PC-3 (cell line): ENCODE results near the gene APOM. TPM values are rescaled to one million over a fixed set of nuclear protein-coding genes. Genes with fewer than 3 reads are reported as not detected.

Source experiments
- ATAC-seq: fragments of 200-7000 bp; cut with Tn5 transposase; 2 replicates; pipeline ENCODE4 v1.9.1; 2020; ENCODE audit warnings: mild to moderate bottlenecking, moderate library complexity
- BruUV-seq: library from RNA; stranded (reverse); fragments of 400-500 nt; replicated peaks from 2 replicates; lab custom pipeline; 2021; lab: Mats Ljungman, UMichigan
- CTCF ChIA-PET: fragments of 300-600 bp; sonication (Branson Sonifier 250); formaldehyde crosslinking; loops from one replicate; lab custom pipeline; 2022; ENCODE audit warnings: antibody characterized with exemption; lab: Charles Lee
- POLR2A ChIA-PET: fragments of 300-600 bp; sonication (Branson Sonifier 250); formaldehyde crosslinking; loops from one replicate; lab custom pipeline; 2022; ENCODE audit warnings: antibody characterized with exemption; ENCODE audit not compliant: unreplicated experiment; lab: Charles Lee
- DNase-seq: peaks from one replicate; pipeline ENCODE4 v3.0.0-alpha.2; 2015
- H2AFZ ChIP-seq: fragments of 300-600 bp; sonication (generic); 2 replicates; pipeline ENCODE4 v1.6.0; 2016; ENCODE audit warnings: antibody characterized with exemption, low read length
- H3F3A ChIP-seq: fragments of 300-600 bp; sonication (generic); one replicate; pipeline ENCODE4 v1.6.0; 2017; ENCODE audit warnings: antibody characterized with exemption, low read length, control low read depth, mild to moderate bottlenecking; ENCODE audit not compliant: unreplicated experiment
- H3K27ac ChIP-seq: fragments of 300-600 bp; sonication (generic); 2 replicates; pipeline ENCODE4 v1.5.1; 2016; ENCODE audit warnings: mild to moderate bottlenecking, low read length
- H3K27me3 ChIP-seq: fragments of 300-600 bp; sonication (generic); 2 replicates; pipeline ENCODE4 v1.6.1; 2016; ENCODE audit warnings: low read length, mixed read lengths
- H3K36me3 ChIP-seq: fragments of 300-600 bp; sonication (generic); 2 replicates; pipeline ENCODE4 v1.6.1; 2016; ENCODE audit warnings: low read depth, mixed run types, low read length, mixed read lengths
- H3K4me1 ChIP-seq: fragments of 300-600 bp; sonication (generic); 2 replicates; pipeline ENCODE4 v1.5.1; 2016; ENCODE audit warnings: low read length; ENCODE audit not compliant: insufficient read depth
- H3K4me2 ChIP-seq: fragments of 300-600 bp; sonication (generic); 2 replicates; pipeline ENCODE4 v1.6.0; 2016; ENCODE audit warnings: low read length
- H3K4me3 ChIP-seq: fragments of 300-600 bp; sonication (generic); 2 replicates; pipeline ENCODE4 v1.5.1; 2016; ENCODE audit warnings: mild to moderate bottlenecking, low read length, mixed read lengths
- H3K79me2 ChIP-seq: fragments of 300-600 bp; sonication (generic); 2 replicates; pipeline ENCODE4 v1.6.1; 2017; ENCODE audit warnings: low read length, mixed read lengths
- H3K9ac ChIP-seq: fragments of 300-600 bp; sonication (generic); 2 replicates; pipeline ENCODE4 v1.6.0; 2016; ENCODE audit warnings: mild to moderate bottlenecking, low read length
- H3K9me2 ChIP-seq: fragments of 300-600 bp; sonication (generic); replicated peaks from 2 replicates; pipeline ENCODE4 v1.6.1; 2016; ENCODE audit warnings: mixed run types, low read length, mixed read lengths
- H3K9me3 ChIP-seq: fragments of 300-600 bp; sonication (generic); 2 replicates; pipeline ENCODE4 v1.6.1; 2016; ENCODE audit warnings: low read length, mixed read lengths
- H4K20me1 ChIP-seq: fragments of 300-600 bp; sonication (generic); 2 replicates; pipeline ENCODE4 v1.6.1; 2016; ENCODE audit warnings: low read length, mixed read lengths
- EZH2 ChIP-seq: fragments of 300-600 bp; sonication (generic); IDR thresholded peaks from one replicate; pipeline ENCODE4 v1.6.1; 2017; ENCODE audit warnings: antibody characterized with exemption, mild to moderate bottlenecking, low read length; ENCODE audit not compliant: unreplicated experiment
- EZH2phosphoT487 ChIP-seq: fragments of 300-600 bp; sonication (generic); IDR thresholded peaks from 2 replicates; pipeline ENCODE4 v1.6.1; 2018; ENCODE audit warnings: mild to moderate bottlenecking, antibody characterized with exemption, low read length, borderline replicate concordance
- intact Hi-C: fragments of 100-400 bp; cut with micrococcal nuclease; formaldehyde crosslinking; loops from 2 replicates; pipeline ENCODE4 v1.9.0; 2023
- total RNA-seq: library from RNA; depleted of rRNA; stranded (reverse); fragments of >200 nt; gene quantifications from 2 replicates; pipeline ENCODE4 v1.2.3, GENCODE V29; 2014
- TF ChIP-seq, protein P1 (sequence below): fragments of 300-600 bp; sonication (generic); conservative IDR thresholded peaks from 2 replicates; pipeline ENCODE4 v1.5.1; 2017; ENCODE audit warnings: antibody characterized with exemption, low read depth, mild to moderate bottlenecking, low read length

The APOM gene
- total RNA-seq, 1 experiment from 2014 or later, result 2.2 TPM

DNA sequence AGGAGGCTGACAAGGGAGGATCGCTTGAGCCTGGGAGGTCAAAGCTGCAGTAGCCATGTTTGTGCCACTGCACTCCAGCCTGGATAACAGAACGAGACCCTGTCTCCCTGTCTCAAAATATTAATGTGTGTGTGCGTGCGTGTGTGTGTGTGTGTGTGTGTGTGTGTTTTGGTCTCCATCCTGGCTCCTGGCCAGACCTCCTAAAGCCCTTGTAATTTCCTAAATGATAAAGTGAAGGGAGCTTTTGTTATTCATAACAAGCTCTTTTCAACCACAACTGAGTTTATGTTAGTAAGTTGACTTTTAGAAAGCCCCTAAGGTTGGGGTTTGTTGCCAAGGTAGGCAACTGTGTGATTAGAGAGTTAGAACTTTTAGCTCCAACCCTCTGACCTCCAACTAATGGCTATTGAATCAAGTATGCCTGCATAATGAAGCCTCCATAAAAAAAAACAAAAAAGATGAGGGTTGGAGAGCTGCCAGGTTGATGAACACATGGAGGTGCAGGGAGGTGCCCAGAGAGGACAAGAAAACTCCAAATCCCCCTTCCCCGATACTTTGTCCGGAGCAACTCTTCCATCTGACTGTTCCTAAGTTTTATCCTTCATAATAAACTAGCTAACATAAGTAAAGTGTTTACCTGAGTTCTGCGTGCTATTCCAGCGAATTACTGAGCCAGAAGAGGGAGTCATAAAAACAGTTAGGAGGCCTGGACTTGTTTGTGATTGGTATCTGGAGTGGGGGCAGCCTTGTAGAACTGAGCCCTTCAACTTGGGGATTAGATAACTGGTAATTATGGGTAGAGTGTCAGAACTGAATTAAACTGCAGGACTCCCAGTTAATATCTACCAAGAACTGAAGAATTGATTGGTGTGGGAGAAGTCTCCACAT is 45.9 kb upstream of the APOM start:
- Histone ChIP-seq H3F3A (no peaks in the 10 kb centered on the region), H3K9me3 (no peaks in the 10 kb centered on the region), H2AFZ (no peak overlapping the region), H3K36me3 (no peaks in the 10 kb centered on the region), H3K27me3 (no peaks in the 10 kb centered on the region), H3K27ac (no peak overlapping the region), H3K4me2 (no peak overlapping the region), H4K20me1 (no peaks in the 10 kb centered on the region), H3K4me3 (no peak overlapping the region), H3K79me2 (no peaks in the 10 kb centered on the region), H3K4me1 (no peaks in the 10 kb centered on the region), H3K9me2 (no peaks in the 10 kb centered on the region), H3K9ac (no peak overlapping the region)
- no TSS peak for BruUV-seq
- TF ChIP-seq EZH2phosphoT487 (no peak), EZH2 (no peak)
- TF ChIP-seq, protein P1, sequence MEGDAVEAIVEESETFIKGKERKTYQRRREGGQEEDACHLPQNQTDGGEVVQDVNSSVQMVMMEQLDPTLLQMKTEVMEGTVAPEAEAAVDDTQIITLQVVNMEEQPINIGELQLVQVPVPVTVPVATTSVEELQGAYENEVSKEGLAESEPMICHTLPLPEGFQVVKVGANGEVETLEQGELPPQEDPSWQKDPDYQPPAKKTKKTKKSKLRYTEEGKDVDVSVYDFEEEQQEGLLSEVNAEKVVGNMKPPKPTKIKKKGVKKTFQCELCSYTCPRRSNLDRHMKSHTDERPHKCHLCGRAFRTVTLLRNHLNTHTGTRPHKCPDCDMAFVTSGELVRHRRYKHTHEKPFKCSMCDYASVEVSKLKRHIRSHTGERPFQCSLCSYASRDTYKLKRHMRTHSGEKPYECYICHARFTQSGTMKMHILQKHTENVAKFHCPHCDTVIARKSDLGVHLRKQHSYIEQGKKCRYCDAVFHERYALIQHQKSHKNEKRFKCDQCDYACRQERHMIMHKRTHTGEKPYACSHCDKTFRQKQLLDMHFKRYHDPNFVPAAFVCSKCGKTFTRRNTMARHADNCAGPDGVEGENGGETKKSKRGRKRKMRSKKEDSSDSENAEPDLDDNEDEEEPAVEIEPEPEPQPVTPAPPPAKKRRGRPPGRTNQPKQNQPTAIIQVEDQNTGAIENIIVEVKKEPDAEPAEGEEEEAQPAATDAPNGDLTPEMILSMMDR, result no peak
- POLR2A ChIA-PET, result no interaction called here
- ATAC-seq (no peak), DNase-seq (no peak)
- CTCF ChIA-PET, result interaction anchor here (0.6 kb wide), 1 partner anchor 64 kb away, joined by 3 read pairs; the partner anchor contains the start of gene ATP6V1G2
- intact Hi-C loops, result no loop called here

DNA sequence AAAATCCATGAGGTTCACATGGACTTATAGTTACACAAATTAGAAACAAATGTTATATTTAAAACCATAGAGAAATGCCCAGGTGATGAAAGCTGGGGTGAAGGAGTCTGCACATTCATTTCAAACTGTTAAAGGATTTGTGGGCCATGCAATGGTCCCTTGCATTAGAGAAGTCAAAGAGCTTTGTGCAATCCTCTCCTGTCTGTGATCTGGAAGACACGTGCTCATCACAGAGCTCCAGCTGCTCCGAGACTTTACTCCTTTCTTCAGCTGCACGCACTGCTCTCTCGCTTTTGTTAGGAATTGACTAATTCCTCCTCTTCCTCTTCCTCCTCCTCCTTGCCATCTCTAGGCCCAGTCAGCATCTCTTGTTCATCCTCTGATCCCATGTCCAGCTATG is 44.7 kb upstream of the APOM start:
- Histone ChIP-seq H3K27me3 (no peaks in the 10 kb centered on the region), H4K20me1 (no peaks in the 10 kb centered on the region), H3K4me1 (no peaks in the 10 kb centered on the region), H3K36me3 (no peaks in the 10 kb centered on the region), H2AFZ (no peak overlapping the region), H3K9me3 (no peaks in the 10 kb centered on the region), H3K9ac (no peak overlapping the region), H3K79me2 (no peaks in the 10 kb centered on the region), H3F3A (no peaks in the 10 kb centered on the region), H3K27ac (no peak overlapping the region), H3K4me3 (no peak overlapping the region), H3K9me2 (no peaks in the 10 kb centered on the region), H3K4me2 (no peak overlapping the region)
- ATAC-seq, result no peak
- POLR2A ChIA-PET, result no interaction called here
- no peak for TF ChIP-seq EZH2phosphoT487
- TF ChIP-seq, protein P1, result no peak
- TF ChIP-seq EZH2, result no peak
- CTCF ChIA-PET, result no interaction called here
- BruUV-seq, result no TSS peak
- intact Hi-C loops, result no loop called here
- no peak for DNase-seq

DNA sequence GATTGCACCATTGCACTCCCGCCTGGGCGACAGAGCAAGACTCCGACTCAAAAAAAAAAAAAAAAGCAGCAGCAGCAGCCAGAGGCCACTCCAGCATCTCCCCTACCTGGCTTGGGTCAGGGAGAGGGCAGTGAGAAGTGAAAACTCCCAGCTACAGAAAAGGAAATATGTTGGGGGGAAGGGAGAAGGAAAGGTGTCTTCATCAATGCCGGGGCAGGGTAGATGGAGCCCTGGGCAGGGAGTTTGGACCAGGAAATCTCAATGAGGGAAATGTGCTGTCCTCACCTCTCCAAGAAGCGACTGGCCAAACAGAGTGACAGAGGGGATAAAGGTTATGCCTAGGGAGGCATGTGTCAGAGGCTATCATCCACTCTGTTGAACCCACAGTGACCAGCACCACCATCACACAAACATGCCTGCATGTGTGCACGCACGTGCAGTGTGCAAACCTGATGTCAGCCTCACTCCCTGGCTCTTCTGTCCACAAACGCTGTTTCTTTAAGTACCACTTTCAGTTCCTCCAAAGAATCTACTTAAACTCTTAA is 41.5 kb upstream of the APOM start:
- H3K79me2 ChIP-seq, result no peaks in the 10 kb centered on the region
- H3K9me3 ChIP-seq, result no peaks in the 10 kb centered on the region
- H3K9me2 ChIP-seq, result no peaks in the 10 kb centered on the region
- TF ChIP-seq, protein P1, result no peak
- TF ChIP-seq EZH2 (no peak), EZH2phosphoT487 (no peak)
- no peaks in the 10 kb centered on the region for H3K27me3 ChIP-seq
- intact Hi-C loops, result no loop called here
- H3K9ac ChIP-seq, result no peak overlapping the region
- no peak overlapping the region for H3K27ac ChIP-seq
- DNase-seq, result no peak
- no peaks in the 10 kb centered on the region for H3K36me3 ChIP-seq
- no peaks in the 10 kb centered on the region for H3K4me1 ChIP-seq
- CTCF ChIA-PET, result no interaction called here
- BruUV-seq, result no TSS peak
- peak; percentile 15; the same call in 1 of the 2 replicates for ATAC-seq
- no peaks in the 10 kb centered on the region for H4K20me1 ChIP-seq
- H3F3A ChIP-seq, result no peaks in the 10 kb centered on the region
- H3K4me3 ChIP-seq, result no peak overlapping the region
- H3K4me2 ChIP-seq, result no peak overlapping the region
- POLR2A ChIA-PET, result no interaction called here
- H2AFZ ChIP-seq, result no peak overlapping the region
